DMS114 treated with DMSO at 0.1 percent for 48 hours (cell line): ENCODE measurements around the gene OR2T35.
"Not testable (repeated sequence)": the region's sequence is repeated elsewhere in the genome, so short reads cannot be mapped to it uniquely, and the experiment has no call there.

ENCODE experiments used
- DNase-seq: peaks from one replicate; lab custom pipeline; 2025; ENCODE audit not compliant: unreplicated experiment; lab: John Stamatoyannopoulos, UW

OR2T35 gene, protein sequence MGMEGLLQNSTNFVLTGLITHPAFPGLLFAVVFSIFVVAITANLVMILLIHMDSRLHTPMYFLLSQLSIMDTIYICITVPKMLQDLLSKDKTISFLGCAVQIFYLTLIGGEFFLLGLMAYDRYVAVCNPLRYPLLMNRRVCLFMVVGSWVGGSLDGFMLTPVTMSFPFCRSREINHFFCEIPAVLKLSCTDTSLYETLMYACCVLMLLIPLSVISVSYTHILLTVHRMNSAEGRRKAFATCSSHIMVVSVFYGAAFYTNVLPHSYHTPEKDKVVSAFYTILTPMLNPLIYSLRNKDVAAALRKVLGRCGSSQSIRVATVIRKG

DNA sequence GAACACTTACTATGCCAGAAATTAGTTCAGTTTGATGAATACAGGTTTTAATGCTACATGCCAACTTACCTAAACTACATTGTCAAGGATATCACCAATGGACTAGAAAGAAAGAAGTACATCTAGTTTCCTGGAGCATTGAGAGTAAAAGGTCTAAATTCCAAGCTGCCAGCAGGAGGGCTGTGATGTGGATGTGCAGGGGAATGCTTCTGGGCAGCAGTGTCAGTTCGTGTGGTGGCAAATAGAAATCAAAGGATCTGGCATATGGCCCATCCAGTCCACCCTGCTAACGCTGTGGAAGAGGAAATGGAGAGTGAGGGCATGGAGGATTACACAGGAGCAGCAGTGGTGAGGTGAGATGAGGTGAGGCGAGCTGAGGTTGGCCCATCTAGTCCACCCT is at the start of gene OR2T35:
Gene OR2T35 (minus strand): TSS at position 101 of the 400 bp plus-strand sequence. CDS start 6,020 bp downstream, outside the sequence.
- DNase-seq, result not testable (repeated sequence)

DNA sequence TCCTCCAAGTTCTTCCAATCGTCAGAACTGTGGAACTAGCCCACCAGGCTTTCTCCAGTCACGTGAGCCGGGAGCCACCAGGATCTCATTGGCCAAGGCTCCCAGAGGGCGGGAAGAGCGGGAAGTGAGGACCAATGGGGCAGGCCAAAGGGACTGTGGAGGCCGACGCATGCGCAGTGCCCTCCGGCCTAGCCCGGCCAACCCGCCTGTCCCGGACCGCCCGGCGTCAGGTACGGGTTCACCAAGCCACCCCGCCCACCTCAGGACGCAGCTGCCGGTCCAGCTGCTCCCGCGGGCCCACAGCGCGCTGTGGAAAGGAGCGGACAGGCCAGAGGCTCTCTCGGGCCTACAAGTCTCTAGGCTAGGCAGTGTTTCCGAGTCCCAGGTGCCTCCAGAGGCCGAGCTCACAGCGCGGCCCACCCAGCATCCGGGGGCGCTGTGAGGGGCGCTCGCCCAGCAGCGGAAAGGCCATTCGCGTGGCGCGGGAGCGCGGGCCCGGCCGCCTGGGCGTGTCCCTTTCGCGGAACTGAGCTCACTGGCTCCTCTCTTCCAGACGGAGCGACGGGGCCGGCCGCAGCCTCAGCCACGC is 46.6 kb upstream of the OR2T35 start:
- no peak for DNase-seq

DNA sequence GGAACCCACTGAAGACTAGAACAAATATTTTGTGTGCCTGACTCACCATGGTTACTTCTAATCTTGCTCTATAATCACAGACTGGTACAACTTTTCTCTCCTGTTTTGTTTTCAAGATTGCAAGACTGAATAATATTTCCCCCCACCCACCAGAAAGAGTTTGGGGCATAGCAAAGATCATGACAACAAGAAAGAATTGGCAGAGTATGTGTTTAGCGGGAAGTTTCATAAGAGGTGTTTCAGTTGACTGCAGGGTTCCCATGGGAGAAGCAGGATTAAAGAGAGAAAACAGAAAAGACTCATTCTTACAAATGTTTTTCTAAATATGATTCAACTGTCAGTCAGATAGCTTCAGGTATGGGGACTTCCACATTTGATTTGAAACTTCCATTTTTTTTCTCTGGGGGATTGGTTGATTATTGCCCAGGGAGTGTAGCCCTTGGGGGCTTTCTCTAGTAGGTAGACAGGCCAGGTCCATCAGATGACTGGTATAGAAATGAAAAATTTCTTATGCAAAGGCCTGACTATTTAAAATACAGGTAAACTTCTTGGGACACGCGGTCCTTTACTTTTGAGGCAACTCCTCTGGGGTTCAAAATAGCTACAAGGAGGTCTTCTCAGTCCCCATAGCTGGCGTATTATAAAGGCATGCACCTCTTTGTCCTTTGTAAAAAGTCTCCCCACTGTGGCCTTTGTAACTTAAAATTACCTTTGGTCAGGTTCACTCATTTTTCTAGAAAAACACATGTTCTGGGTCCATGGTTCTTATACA is 43.6 kb upstream of the OR2T35 start:
- no peak for DNase-seq

DNA sequence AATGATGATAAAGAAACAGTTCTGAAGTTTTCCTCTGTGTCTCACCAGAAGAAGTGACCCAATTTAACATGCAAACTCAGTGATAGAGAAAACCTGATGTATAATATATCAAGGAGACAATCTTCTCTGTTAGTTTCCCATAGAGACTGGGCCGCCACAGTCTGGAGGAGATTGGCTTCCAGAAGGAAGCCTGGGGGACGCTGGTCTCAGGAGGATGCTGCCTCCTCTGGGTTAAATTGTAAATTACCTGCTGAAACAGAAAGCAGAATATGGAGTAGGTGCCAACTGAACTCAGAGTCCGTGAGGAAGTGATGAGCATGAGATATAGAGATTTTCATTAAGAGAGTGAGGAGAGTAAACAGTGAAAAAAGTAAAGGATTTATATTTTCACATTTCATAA is 41.7 kb upstream of the OR2T35 start:
- DNase-seq, result no peak

DNA sequence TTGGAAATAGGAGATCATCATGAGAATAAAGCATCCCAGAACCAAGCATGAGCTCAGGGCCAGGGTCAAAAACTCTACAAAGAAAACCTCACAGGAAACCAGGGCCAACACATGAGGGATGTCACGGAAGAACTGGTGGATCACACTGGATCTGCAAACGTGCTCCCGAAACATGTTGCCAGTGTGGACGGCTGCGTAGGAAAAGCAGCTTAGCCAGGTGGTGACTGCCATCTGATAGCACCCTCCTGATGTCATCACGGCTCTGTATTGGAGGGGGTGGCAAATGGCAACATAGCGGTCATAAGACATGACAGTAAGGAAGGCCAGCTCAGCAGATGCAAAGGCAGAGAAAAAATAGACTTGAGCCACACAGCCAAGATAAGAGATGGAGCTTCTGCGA is 36.6 kb upstream of the OR2T35 start:
- DNase-seq, result no peak

DNA sequence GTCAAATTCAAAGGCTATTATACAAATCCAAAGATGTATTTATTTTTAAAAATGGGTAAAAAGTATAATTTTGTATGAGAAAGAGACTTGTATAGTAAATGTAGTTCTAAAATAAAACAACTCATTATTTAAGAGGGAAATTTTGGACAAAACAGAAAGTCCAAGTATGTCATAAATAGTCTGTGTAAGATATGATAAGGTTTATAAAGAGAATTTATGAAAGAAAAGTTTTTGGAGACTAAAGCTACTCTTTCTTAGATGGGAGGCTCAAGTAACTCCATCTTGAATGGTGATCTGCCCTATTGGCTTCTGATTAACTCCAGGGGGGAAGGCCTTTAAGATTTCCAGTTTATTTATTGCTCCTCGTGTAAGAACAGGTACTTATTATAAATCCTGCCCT is 24.9 kb upstream of the OR2T35 start:
- no peak for DNase-seq

DNA sequence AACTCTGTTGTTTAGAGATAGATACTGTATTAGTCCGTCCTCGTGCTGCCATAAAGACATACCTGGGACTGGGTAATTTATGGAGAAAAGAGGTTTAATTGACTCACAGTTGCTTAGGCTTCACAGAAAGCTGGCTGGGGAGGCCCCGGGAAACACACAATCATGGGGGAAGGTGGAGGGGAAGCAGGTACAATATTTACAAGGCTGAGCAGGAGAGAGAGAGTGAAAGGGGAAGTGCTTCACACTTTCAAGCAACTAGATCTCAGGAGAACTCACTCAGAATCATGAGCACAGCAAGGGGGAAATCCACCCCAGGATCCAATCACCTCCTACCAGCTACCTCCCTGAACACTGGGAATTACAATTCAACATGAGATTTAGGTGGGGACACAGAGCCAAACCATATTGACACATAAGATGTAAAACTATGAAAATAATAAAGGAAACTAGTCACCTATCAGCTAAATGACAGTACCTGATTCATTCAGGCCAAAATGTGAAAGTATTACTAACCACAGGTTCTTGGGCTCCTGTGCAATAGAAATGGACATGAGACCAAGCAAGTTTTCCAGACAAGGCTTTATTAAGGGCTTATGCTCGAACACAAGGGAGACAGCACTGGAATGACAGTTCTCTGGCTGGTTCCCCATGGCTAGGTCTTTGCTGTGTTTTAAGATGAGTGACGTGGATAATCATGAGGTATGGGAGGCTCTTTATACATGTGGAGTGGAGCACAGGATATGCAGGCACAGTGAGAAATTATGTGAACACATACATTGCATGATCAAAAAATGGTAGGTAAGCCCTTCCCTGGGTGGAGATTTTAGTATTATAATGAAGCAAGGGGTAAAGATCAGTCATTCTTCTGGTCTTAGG is 18.6 kb upstream of the OR2T35 start:
- not testable (repeated sequence) for DNase-seq

DNA sequence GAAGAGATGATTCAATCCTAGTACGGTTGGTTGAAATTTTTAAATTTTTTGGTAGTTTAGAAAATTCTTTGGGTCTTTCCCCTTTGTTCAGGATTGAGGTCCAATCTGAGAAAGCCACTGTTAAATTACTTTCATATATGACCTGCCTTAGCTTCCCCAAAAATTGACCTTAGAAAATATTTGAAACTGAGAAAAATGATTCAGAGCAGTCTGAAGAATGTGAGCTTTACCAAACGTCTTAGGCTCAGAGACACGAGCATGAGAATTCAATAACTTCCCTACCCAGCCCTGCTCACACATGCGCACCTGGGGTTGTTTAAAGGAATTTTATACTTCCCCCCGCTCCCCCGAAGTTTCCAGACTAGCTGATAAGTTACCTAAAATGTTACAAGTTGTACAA is 11.7 kb upstream of the OR2T35 start:
- DNase-seq, result not testable (repeated sequence)

DNA sequence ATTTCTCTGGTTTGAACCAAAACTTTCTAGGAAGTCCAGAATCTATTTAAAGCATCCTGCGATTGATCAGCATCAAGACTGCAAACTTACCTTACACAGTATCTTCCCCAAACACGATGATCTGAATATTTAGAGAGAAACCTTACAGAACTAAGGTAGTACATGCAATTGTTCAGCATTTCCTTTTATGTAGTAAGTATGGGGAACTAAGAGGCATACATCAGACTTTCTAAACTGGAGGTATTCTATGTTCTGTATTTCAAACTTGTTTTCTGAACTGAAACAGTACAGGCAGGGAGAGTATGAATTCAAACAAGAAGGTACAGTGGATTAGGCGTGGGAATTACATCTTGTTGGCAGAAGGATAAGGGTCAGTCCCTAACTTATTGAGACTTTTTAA is 10.3 kb upstream of the OR2T35 start, which contains the start of gene OR2T27:
Gene OR2T27 (minus strand): TSS at position 175 of the 400 bp plus-strand sequence. CDS start 4,644 bp downstream, outside the sequence.
- DNase-seq, result not testable (repeated sequence)

DNA sequence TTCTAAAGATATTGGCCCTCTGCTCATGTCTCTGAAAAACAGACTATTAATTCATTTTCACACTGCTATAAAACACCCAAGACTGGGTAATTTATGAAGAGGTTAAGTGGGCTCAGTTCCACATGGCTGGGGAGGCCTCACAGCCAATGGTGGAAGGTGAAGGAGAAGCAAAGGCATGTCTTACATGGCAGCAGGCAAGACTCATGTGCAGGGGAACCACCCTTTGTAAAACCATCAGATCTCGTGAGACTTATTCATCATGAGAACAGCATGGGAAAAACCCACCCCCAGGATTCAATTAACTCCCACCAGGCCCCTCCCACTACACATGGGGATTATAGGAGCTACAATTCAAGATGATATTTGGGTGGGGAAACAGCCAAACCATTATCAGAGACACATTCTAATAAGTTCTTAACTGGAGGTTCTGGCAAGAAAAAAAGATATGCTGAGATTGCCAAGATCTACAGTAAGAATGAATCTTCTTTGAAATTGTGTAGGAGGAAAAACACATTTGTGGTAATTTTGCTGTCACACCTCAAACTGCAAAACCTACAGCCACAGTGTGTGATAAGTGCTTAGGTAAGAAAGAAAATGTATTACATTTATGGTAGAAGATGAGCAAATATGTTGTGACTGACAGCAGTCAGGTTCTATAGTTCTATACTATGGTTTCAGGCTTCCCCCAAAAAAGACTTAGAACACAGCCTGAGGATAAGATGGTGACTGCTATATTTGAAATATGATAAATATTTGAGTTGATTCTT is 3.9 kb upstream of the OR2T35 start:
- not testable (repeated sequence) for DNase-seq

DNA sequence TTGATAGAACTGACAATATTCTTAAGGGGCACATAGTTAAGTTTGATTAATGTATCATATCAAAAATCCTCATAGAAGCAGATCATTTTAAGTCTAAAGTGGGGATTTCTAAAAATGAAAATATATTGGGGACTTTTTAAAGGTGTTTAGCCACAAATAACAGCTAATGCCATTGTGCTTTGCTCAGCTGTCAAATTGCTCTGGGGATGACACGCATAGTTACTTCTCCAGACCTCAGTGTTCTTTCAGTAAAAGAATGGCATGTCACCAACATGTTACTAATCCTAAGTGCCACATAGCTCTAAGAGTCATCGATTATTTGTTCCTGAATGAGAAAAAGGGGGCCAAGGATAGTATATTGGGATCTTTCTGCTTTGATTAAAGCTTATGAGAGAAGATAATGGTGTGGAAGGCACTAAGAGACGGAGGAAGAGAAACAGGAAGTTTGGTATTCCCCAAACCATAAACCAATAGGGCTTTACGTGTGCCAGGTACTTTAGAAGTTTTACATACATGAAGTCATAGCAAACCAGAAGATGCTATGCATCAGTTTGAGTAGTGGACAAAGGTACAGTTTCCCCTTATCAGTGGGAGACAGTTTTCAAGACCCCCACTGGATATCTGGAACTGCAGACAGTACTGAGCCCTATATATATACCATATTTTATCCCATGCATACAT is 2.0 kb downstream of the OR2T35 start:
- not testable (repeated sequence) for DNase-seq

DNA sequence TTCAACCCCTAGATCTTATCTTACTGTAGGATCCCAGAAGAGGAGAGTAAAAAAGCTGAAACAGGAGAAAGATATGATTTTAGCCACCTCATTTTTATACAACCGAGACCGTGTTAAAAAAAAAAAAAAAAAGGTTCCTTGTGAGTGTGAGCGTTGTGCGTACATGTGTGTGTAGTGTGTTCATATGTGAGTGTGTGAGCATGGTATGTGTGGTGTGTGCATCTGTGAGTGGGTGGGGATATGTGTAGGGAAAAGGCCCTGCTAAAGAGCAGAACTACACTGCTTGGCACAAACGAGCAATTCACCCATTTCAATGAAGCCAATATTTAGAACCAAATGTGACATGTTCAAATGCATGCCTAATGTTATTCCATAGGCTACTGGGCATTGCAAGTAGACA is 3.5 kb downstream of the OR2T35 start:
- not testable (repeated sequence) for DNase-seq

DNA sequence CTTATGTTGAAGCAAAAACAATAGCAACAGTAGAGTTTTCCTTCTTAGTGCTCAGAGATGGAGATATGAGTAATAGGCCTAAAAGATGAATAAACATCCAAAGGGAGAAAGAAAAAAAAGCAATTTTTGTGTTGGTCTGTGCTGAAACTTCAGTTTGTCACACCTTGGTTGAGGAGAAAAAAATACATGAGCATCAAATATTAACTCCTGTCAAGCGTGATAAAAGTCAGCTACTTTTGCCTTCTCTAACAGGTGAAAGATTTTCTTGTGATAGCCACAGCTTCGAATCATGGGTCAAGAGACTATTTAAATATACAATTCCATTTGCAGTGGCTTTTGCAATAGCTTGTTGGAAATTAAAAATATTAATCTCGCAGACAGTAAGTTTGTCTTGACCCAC is 4.2 kb downstream of the OR2T35 start:
- DNase-seq, result not testable (repeated sequence)

DNA sequence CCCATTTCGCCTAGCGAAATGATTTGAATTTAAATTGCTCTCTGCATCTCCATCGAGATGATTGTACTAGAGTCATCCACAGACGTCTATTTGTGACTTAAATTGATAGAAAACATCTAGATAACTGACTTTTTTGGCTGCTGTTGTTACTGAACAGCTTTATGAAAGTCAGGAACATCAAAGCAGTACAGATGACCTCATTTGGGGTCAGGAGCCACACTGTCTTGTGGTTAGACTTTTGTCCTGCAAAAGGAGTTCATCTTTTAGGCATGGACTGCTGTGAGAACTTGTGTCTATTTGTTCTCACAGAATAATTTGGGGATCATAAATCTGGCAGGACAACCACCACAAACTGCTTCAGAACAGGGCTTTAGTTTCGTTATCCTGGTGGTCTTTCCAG is 5.4 kb downstream of the OR2T35 start:
- not testable (repeated sequence) for DNase-seq

DNA sequence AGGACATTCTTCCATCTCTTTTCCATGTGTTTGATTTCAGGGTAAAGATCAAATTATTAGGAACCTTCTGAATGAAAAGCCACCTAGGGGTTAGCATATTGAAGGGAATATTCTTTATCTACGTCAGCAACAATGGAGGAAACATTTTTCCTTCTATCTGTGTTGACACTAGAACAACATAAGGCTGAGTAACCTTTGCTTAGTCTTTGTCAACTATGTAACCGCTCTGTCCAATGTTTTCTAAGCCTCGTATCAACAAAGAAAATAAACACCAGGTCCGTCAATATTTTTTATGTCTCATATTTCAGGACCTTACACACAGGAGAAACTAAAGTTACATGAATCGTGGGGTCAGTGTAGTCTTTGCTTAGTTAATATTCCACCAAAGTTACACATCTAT is 8.5 kb downstream of the OR2T35 start:
- not testable (repeated sequence) for DNase-seq

DNA sequence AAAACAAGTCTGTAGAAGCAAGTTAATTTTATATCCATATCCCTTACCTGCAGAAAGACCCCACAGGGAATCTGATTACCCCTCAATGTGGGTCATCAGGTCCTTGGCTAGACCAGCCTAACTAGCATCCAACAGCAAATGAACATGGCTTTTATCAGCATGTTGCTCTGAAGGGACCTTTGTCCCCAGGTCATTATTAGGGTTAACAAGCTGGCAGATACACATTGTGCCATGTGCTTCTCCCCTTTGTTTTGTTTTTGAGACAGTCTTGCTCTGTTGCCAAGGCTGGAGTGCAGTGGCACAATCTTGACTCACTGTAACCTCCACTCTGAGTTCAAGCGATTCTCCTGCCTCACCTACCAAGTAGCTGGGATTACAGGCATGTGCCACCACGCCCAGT is 10.1 kb downstream of the OR2T35 start, which contains the start of gene OR2T11:
Gene OR2T11 (minus strand): TSS at position 101 of the 400 bp plus-strand sequence. CDS start 7,963 bp downstream, outside the sequence.
- DNase-seq, result not testable (repeated sequence)

DNA sequence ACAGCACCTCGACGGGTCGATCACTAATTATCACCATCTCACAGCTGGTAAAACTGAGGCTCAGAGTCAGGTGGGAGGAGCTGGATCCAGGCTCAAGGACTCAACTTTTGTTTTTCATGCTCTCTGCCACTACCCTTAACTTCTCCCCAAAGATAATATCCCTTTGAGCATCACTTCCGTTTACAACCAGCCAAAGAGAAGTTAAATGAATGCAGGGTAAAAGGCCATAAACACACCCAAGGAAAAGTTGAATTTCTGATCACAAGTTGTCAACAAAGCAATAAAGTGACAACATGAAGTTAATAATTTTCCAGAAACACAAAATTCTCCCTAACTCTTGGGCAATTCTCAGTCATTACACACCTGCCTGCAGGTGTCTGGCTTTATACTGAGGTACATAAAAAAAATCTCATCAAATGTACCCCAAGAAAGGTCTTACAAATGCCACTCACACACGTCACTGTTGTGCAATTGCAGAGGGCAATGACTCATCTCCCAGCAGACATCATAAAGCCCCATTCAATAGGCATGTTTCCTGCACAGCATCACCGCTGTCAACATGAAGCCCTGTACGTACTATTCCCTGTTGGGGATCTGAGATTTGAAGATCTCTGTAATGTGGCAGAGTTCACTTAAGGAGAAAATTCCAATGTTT is 13.6 kb downstream of the OR2T35 start:
- DNase-seq, result no peak

DNA sequence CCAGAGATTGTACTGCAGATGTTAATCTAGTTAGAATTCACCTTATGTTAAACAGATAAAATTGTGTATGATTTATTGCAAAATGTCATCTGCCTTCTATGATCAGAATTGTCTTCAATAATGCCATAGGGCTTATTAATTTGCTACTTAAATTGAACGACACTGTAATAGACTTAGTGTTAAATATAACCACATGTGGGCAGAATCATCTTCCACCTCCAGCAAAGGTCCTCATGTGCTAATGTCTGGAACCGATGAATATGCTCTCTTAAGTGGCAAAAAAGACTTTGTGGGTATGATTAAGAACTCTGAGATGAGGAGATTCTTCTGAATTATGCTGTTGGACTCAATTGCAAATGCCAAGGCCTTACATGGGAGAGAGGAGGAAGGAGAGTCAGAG is 14.5 kb downstream of the OR2T35 start:
- no peak for DNase-seq
